Ammon's horn (tissue), 1 donor: ENCODE results near the gene SPATA16.
"Not testable (repeated sequence)": the region's sequence is repeated elsewhere in the genome, so short reads cannot be mapped to it uniquely, and the experiment has no call there.

ENCODE experiments used
- DNase-seq: peaks from one replicate; pipeline ENCODE4 v3.0.0-alpha.2; 2016; ENCODE audit warnings: low spot score

The SPATA16 gene

GRCh38 chr3:173003956-173004355, 137.1 kb downstream of the SPATA16 start:
- DNase-seq = no peak

- DNase-seq = no peak
These were observed 137.6 kb downstream of the SPATA16 start for GRCh38 chr3:173003471-173003870.

- DNase-seq = no peak
These were observed 139.4 kb downstream of the SPATA16 start for GRCh38 chr3:173001622-173002021.

- no peak for DNase-seq
These were observed 140.5 kb downstream of the SPATA16 start for GRCh38 chr3:173000553-173000952.

GRCh38 chr3:172993412-172993811, 147.6 kb downstream of the SPATA16 start:
- DNase-seq = no peak

GRCh38 chr3:172991424-172991996, 149.5 kb downstream of the SPATA16 start:
- DNase-seq = no peak

GRCh38 chr3:172989373-172989772, 151.7 kb downstream of the SPATA16 start:
- DNase-seq = no peak

- DNase-seq = no peak
These were observed 153.8 kb downstream of the SPATA16 start for GRCh38 chr3:172987273-172987672.

- no peak for DNase-seq
These were observed 156.1 kb downstream of the SPATA16 start for GRCh38 chr3:172984914-172985313.

- peak; percentile 44 for DNase-seq
These were observed 158.2 kb downstream of the SPATA16 start for GRCh38 chr3:172982736-172983364.

GRCh38 chr3:172981407-172981983, 159.5 kb downstream of the SPATA16 start:
- DNase-seq = no peak

- no peak for DNase-seq
These were observed 160.2 kb downstream of the SPATA16 start for GRCh38 chr3:172980849-172981248.

- DNase-seq = no peak
These were observed 163.3 kb downstream of the SPATA16 start for GRCh38 chr3:172977696-172978095.

- no peak for DNase-seq
These were observed 166.1 kb downstream of the SPATA16 start for GRCh38 chr3:172974969-172975368.

GRCh38 chr3:172973799-172974198, 167.2 kb downstream of the SPATA16 start:
- no peak for DNase-seq

GRCh38 chr3:172972717-172973116, 168.3 kb downstream of the SPATA16 start:
- no peak for DNase-seq

GRCh38 chr3:172972067-172972466, 169.0 kb downstream of the SPATA16 start:
- peak; percentile 3 for DNase-seq

GRCh38 chr3:172968646-172969045, 172.4 kb downstream of the SPATA16 start:
- no peak for DNase-seq

- DNase-seq = no peak
These were observed 175.8 kb downstream of the SPATA16 start for GRCh38 chr3:172965256-172965655.

GRCh38 chr3:172960626-172961182, 180.3 kb downstream of the SPATA16 start:
- DNase-seq = not testable (repeated sequence)

GRCh38 chr3:172958565-172958964, 182.5 kb downstream of the SPATA16 start:
- DNase-seq = no peak

- no peak for DNase-seq
These were observed 187.5 kb downstream of the SPATA16 start for GRCh38 chr3:172953571-172953970.

- no peak for DNase-seq
These were observed 189.5 kb downstream of the SPATA16 start for GRCh38 chr3:172951511-172951910.
